SK-N-SH (cell line): Measurements from ENCODE around the gene NOL7.

Source experiments
- CHD2 ChIP-seq: fragments of 150-350 bp; IDR thresholded peaks from 2 replicates; pipeline ENCODE4 v1.6.1; 2018; ENCODE audit warnings: low read length; ENCODE audit not compliant: partially characterized antibody
- CTCF ChIP-seq: fragments of 200-600 bp; sonication (generic); IDR thresholded peaks from 2 replicates; pipeline ENCODE4 v1.6.1; 2017; ENCODE audit warnings: antibody characterized with exemption, mild to moderate bottlenecking, moderate library complexity
- EP300 ChIP-seq, 2 experiments: IDR thresholded peaks; 2 replicates each; pipeline versions ENCODE4 v1.4.0 to v1.6.1; 2012; ENCODE audit warnings: borderline replicate concordance in 1 of 2, low read depth in 1 of 2, low read length in 1 of 2
- EZH2phosphoT487 ChIP-seq: fragments of 200-600 bp; sonication (generic); IDR thresholded peaks from 2 replicates; pipeline ENCODE4 v1.6.1; 2017; ENCODE audit warnings: low read depth, mixed run types, mild to moderate bottlenecking, antibody characterized with exemption, moderate library complexity, borderline replicate concordance
- FOSL2 ChIP-seq: IDR thresholded peaks from 2 replicates; pipeline ENCODE4 v1.4.0; 2012; ENCODE audit warnings: low read depth, mild to moderate bottlenecking, moderate library complexity, borderline replicate concordance
- FOXJ3 ChIP-seq: sonication (generic); formaldehyde crosslinking; IDR thresholded peaks from 2 replicates; pipeline ENCODE4 v1.5.1; 2020; ENCODE audit warnings: mild to moderate bottlenecking, missing genetic modification reagents
- IRF3 ChIP-seq: fragments of 150-350 bp; IDR thresholded peaks from 2 replicates; pipeline ENCODE4 v1.6.1; 2016; ENCODE audit warnings: mild to moderate bottlenecking, low read depth, low read length
- POLR2AphosphoS5 ChIP-seq: IDR thresholded peaks from 2 replicates; pipeline ENCODE4 v1.6.1; 2012; ENCODE audit warnings: low read depth, low read length
- REST ChIP-seq: IDR thresholded peaks from 2 replicates; pipeline ENCODE4 v1.6.1; 2012; ENCODE audit warnings: mild to moderate bottlenecking, low read depth, low read length, moderate library complexity
- SIN3A ChIP-seq: IDR thresholded peaks from 2 replicates; pipeline ENCODE4 v1.6.1; 2012; ENCODE audit warnings: low read depth, mild to moderate bottlenecking, low read length, moderate library complexity, borderline replicate concordance

GRCh38 chr6:13635948-13636658 lies 21.0 kb downstream of the NOL7 start:
- TF ChIP-seq IRF3: no peak
- no peak for TF ChIP-seq CTCF
- TF ChIP-seq POLR2AphosphoS5: no peak
- no peak for TF ChIP-seq EZH2phosphoT487
- no peak for TF ChIP-seq SIN3A
- no peak for TF ChIP-seq CHD2
- TF ChIP-seq FOSL2: no peak
- TF ChIP-seq EP300 (IDR thresholded peaks at IDR 0.05; ENCODE audit: borderline replicate concordance in 1 of 2, low read depth in 1 of 2, low read length in 1 of 2): no peak
- no peak for TF ChIP-seq REST
- TF ChIP-seq FOXJ3: no peak
